K562 treated with DMSO at 1 percent for 12 hours (cell line): ENCODE results near the gene FER. TPM values are rescaled to one million over a fixed set of nuclear protein-coding genes. Genes with fewer than 3 reads are reported as not detected.

Source experiments
- total RNA-seq: library from RNA; unstranded; fragments of 300-600 nt; gene quantifications from 2 replicates; pipeline ENCODE4 v1.2.3, GENCODE V29; 2022; ENCODE audit not compliant: insufficient read depth

Gene FER
- 1.2 and 7.0 TPM in 2 replicates for total RNA-seq

GRCh38 chr5:108747774-108748400, at the start of gene FER:
TSS of gene FER (plus strand) at chr5:108747897. CDS start at chr5:108798183, 50,286 bp downstream.

